Fibroblast of villous mesenchyme (primary cell): ENCODE data around the gene COA8. TPM values are rescaled to one million over a fixed set of nuclear protein-coding genes. Genes with fewer than 3 reads are reported as not detected.

ENCODE experiments used
- DNase-seq: peaks from one replicate; pipeline ENCODE4 v3.0.0-alpha.2; 2010; ENCODE audit warnings: low read depth
- H3K4me3 ChIP-seq: 2 replicates; pipeline ENCODE4 v1.5.1; 2011; ENCODE audit warnings: low read depth, mild to moderate bottlenecking, low read length
- total RNA-seq: library from RNA; depleted of rRNA; stranded (reverse); fragments of >200 nt; gene quantifications from 2 replicates; pipeline ENCODE4 v1.2.3, GENCODE V29; 2012
- TF ChIP-seq, protein P1 (sequence below): IDR thresholded peaks from 2 replicates; pipeline ENCODE4 v1.5.1; 2012; ENCODE audit warnings: low read depth, mild to moderate bottlenecking, low read length; ENCODE audit not compliant: insufficient read depth

The COA8 gene
- total RNA-seq, 1 donor = 32.0 TPM

- no peak for DNase-seq
- no peak overlapping the region for H3K4me3 ChIP-seq
- TF ChIP-seq, protein P1, sequence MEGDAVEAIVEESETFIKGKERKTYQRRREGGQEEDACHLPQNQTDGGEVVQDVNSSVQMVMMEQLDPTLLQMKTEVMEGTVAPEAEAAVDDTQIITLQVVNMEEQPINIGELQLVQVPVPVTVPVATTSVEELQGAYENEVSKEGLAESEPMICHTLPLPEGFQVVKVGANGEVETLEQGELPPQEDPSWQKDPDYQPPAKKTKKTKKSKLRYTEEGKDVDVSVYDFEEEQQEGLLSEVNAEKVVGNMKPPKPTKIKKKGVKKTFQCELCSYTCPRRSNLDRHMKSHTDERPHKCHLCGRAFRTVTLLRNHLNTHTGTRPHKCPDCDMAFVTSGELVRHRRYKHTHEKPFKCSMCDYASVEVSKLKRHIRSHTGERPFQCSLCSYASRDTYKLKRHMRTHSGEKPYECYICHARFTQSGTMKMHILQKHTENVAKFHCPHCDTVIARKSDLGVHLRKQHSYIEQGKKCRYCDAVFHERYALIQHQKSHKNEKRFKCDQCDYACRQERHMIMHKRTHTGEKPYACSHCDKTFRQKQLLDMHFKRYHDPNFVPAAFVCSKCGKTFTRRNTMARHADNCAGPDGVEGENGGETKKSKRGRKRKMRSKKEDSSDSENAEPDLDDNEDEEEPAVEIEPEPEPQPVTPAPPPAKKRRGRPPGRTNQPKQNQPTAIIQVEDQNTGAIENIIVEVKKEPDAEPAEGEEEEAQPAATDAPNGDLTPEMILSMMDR = no peak
These were observed 14.1 kb upstream of the COA8 start for GRCh38 chr14:103548463-103549351.

GRCh38 chr14:103549361-103550311 is 13.1 kb upstream of the COA8 start:
- DNase-seq = no peak
- TF ChIP-seq, protein P1 = no peak
- no peak overlapping the region for H3K4me3 ChIP-seq

- no peak for DNase-seq
- TF ChIP-seq, protein P1 = no peak
- H3K4me3 ChIP-seq = no peak overlapping the region
These were observed 12.1 kb upstream of the COA8 start for GRCh38 chr14:103550451-103551337.

DNA sequence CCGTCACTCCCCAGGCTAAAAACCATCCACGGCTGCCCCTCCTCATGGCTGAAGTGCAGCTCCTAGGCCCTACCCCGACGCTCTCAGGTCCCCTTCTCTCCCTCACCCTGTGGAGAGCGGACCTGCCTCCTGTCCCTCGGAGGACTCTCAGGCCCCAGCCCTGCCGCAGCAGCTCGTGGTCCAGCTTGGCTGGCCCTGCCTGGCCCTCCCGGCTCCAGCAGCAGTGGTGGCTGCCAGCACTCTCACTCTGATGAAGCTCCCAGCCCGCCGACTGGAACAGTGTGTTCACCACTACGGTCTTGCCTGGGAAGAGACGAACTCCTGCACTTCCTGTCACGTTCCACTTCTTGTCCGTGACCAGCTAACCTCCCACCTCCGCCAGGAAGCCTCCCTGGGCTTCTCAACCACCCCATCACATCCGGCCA is 11.4 kb upstream of the COA8 start:
- no peak overlapping the region for H3K4me3 ChIP-seq
- no peak for DNase-seq
- TF ChIP-seq, protein P1 = no peak

GRCh38 chr14:103552011-103552845 is 10.5 kb upstream of the COA8 start:
- H3K4me3 ChIP-seq = no peak overlapping the region
- DNase-seq = no peak
- TF ChIP-seq, protein P1 = no peak

DNA sequence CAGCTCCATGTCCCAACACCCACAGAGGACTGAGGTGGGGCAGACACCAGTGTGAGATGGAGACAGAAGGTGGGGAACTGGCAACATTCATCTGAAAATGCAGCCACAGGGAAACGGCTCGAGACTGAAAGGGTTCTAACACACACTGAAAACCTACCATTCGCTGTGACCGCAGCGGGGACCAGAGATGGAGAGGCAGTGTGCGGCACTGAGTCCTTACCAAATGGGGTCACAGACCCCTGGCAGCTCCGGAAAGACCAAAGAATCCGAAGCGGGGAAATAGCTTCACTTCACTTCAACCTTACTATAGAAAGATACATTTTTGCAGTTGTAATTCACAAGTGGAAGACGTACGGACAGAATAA is 9.9 kb upstream of the COA8 start:
- no peak for DNase-seq
- TF ChIP-seq, protein P1 = no peak
- no peak overlapping the region for H3K4me3 ChIP-seq
